Endothelial cell of umbilical vein (primary cell): ENCODE results near the gene KIR3DL3. TPM values are rescaled to one million over a fixed set of nuclear protein-coding genes. Genes with fewer than 3 reads are reported as not detected.

Experiments
- BruUV-seq: library from RNA; stranded (reverse); fragments of 400-500 nt; replicated peaks from 2 replicates; lab custom pipeline; 2021; lab: Mats Ljungman, UMichigan
- CTCF ChIA-PET: fragments of 300-600, 350-600 bp; sonication (Branson Sonifier 250); formaldehyde crosslinking; loops from one replicate; lab custom pipeline; 2021; ENCODE audit warnings: antibody characterized with exemption, inconsistent platforms; lab: Charles Lee
- POLR2A ChIA-PET: fragments of 300-600, 350-600 bp; sonication (Branson Sonifier 250); formaldehyde crosslinking; loops from one replicate; lab custom pipeline; 2021; ENCODE audit warnings: antibody characterized with exemption, inconsistent platforms; lab: Charles Lee
- DNase-seq: peaks from one replicate; pipeline ENCODE4 v3.0.0-alpha.2; 2011; ENCODE audit warnings: low read depth, low spot score
- FAIRE-seq: peaks from 2 replicates; lab custom pipeline; 2011; peaks lifted over from hg19 to GRCh38; lab: Jason Lieb, UNC
- H2AFZ ChIP-seq: 2 replicates; pipeline ENCODE4 v1.6.0; 2012; ENCODE audit warnings: low read depth, low read length, control low read depth, inconsistent platforms
- H3K27ac ChIP-seq: 2 replicates; pipeline ENCODE4 v1.5.1; 2011; ENCODE audit warnings: low read depth, mild to moderate bottlenecking, control low read depth, low read length, moderate library complexity; ENCODE audit not compliant: insufficient read depth
- H3K27me3 ChIP-seq, 2 experiments: 2 replicates each; pipeline versions ENCODE4 v1.6.0 to v1.6.1; 2011; ENCODE audit warnings: low read length in 2 of 2, mixed read lengths in 1 of 2; ENCODE audit not compliant: control insufficient read depth in 2 of 2, insufficient read depth in 2 of 2
- H3K36me3 ChIP-seq, 2 experiments: 2 replicates in 1 of 2; 3 replicates in 1 of 2; pipeline ENCODE4 v1.5.1; 2011; ENCODE audit warnings: low read length in 2 of 2, mild to moderate bottlenecking in 1 of 2, moderate library complexity in 1 of 2; ENCODE audit not compliant: control insufficient read depth in 2 of 2, insufficient read depth in 2 of 2; ENCODE audit errors: extremely low read depth in 1 of 2
- H3K4me1 ChIP-seq: 3 replicates; pipeline ENCODE4 v1.5.1; 2011; ENCODE audit warnings: mild to moderate bottlenecking, low read length; ENCODE audit not compliant: control insufficient read depth, insufficient read depth; ENCODE audit errors: extremely low read depth
- H3K4me2 ChIP-seq: 2 replicates; pipeline ENCODE4 v1.6.1; 2011; ENCODE audit warnings: low read length, control low read depth, mixed read lengths; ENCODE audit not compliant: insufficient read depth
- H3K4me3 ChIP-seq, 3 experiments: fragments of 200-600 bp in 1 of 3; sonication (generic), shearing (Covaris generic) in 1 of 3; replicated peaks in 1 of 3; 2 replicates each; pipeline ENCODE4 v1.5.1; 2011 to 2016; ENCODE audit warnings: control low read depth in 3 of 3, low read length in 3 of 3, mild to moderate bottlenecking in 2 of 3, inconsistent platforms in 1 of 3, low read depth in 1 of 3, moderate library complexity in 1 of 3; ENCODE audit not compliant: insufficient read depth in 1 of 3
- H3K79me2 ChIP-seq: 2 replicates; pipeline ENCODE4 v1.6.0; 2012; ENCODE audit warnings: low read length, inconsistent platforms; ENCODE audit not compliant: control insufficient read depth, insufficient read depth
- H3K9ac ChIP-seq: replicated peaks from 2 replicates; pipeline ENCODE3; 2011; ENCODE audit warnings: low read length, control low read depth; ENCODE audit not compliant: insufficient read depth; ENCODE audit errors: extremely low read depth
- H3K9me1 ChIP-seq: replicated peaks from 3 replicates; pipeline ENCODE4 v1.6.0; 2011; ENCODE audit warnings: mild to moderate bottlenecking, low read length; ENCODE audit not compliant: control insufficient read depth, insufficient read depth; ENCODE audit errors: extremely low read depth
- H3K9me3 ChIP-seq: replicated peaks from 2 replicates; pipeline ENCODE4 v1.5.1; 2012; ENCODE audit warnings: low read length, inconsistent platforms; ENCODE audit not compliant: control insufficient read depth, insufficient read depth
- H4K20me1 ChIP-seq: replicated peaks from 2 replicates; pipeline ENCODE3; 2011; ENCODE audit warnings: mild to moderate bottlenecking, low read length; ENCODE audit not compliant: control insufficient read depth, insufficient read depth; ENCODE audit errors: extremely low read depth
- CTCF ChIP-seq, 2 donors: IDR thresholded peaks; 1 replicate in 1 of 2; 2 replicates in 1 of 2; pipeline ENCODE4 v1.5.1; 2011; ENCODE audit warnings: low read length in 2 of 2, mild to moderate bottlenecking in 2 of 2, moderate library complexity in 2 of 2, control low read depth in 1 of 2, inconsistent platforms in 1 of 2, low read depth in 1 of 2; ENCODE audit not compliant: insufficient read depth in 1 of 2; ENCODE audit errors: extremely low read depth in 1 of 2
- EZH2 ChIP-seq: IDR thresholded peaks from 2 replicates; pipeline ENCODE4 v1.6.1; 2012; ENCODE audit warnings: borderline replicate concordance, low read depth, mild to moderate bottlenecking, moderate library complexity, low read length, inconsistent platforms; ENCODE audit not compliant: severe bottlenecking
- FOS ChIP-seq: IDR thresholded peaks from 2 replicates; pipeline ENCODE4 v1.6.1; 2011; ENCODE audit warnings: mild to moderate bottlenecking, low read length, moderate library complexity, borderline replicate concordance; ENCODE audit not compliant: insufficient read depth
- GATA2 ChIP-seq: IDR thresholded peaks from 2 replicates; pipeline ENCODE4 v1.7.0; 2011; ENCODE audit warnings: low read depth, mild to moderate bottlenecking, moderate library complexity, mixed read lengths, low read length; ENCODE audit not compliant: insufficient read length, insufficient read depth
- JUN ChIP-seq: IDR thresholded peaks from 2 replicates; pipeline ENCODE4 v1.6.1; 2011; ENCODE audit warnings: borderline replicate concordance, low read depth; ENCODE audit not compliant: insufficient read length, insufficient read depth
- MAX ChIP-seq: IDR thresholded peaks from 2 replicates; pipeline ENCODE4 v1.6.1; 2011; ENCODE audit not compliant: insufficient read depth, insufficient read length
- MYC ChIP-seq: IDR thresholded peaks from one replicate; pipeline ENCODE4 v1.6.1; 2011; ENCODE audit warnings: mild to moderate bottlenecking, low read depth, low read length
- POLR2A ChIP-seq: IDR thresholded peaks from 2 replicates; pipeline ENCODE4 v1.6.1; 2012; ENCODE audit warnings: low read depth, mild to moderate bottlenecking, control low read depth, low read length
- POLR2AphosphoS5 ChIP-seq: IDR thresholded peaks from 2 replicates; pipeline ENCODE4 v1.6.1; 2012; ENCODE audit warnings: low read depth, mild to moderate bottlenecking, control low read depth, low read length, moderate library complexity; ENCODE audit not compliant: insufficient read depth
- dilution Hi-C: fragments of 300-500 bp; cut with MboI; formaldehyde crosslinking; loops from one replicate; pipeline ENCODE4 v1.15.0; 2019; ENCODE audit warnings: low sequenced_read_pairs; ENCODE audit not compliant: extremely low pct_ligation_motif_present
- intact Hi-C: fragments of 100-400 bp; cut with micrococcal nuclease; formaldehyde crosslinking; loops from one replicate; pipeline ENCODE4 v1.10.0; 2022
- polyA plus RNA-seq, 4 experiments: library from polyadenylated mRNA; depleted of rRNA in 3 of 4; stranded (reverse) in 3 of 4; unstranded in 1 of 4; fragments of >200 nt; gene quantifications; 2 replicates each; pipeline versions ENCODE4 v1.2.1 to v1.2.3, GENCODE V29; 2011 to 2012; ENCODE audit warnings: missing spikeins in 1 of 4
- total RNA-seq: library from RNA; stranded (reverse); gene quantifications from 2 replicates; pipeline ENCODE4 v1.2.3, GENCODE V29; 2021

KIR3DL3 gene
- total and polyA plus RNA-seq, 2 donors (not counting 3 experiments of a cell fraction or from before 2014, with no cell fraction given): not detected

- dilution Hi-C loops: no loop called here
- CTCF ChIA-PET: no interaction called here
- no TSS peak for BruUV-seq
- no peak overlapping the region for H3K9ac ChIP-seq
- H3K4me2 ChIP-seq: no peak overlapping the region
- H3K27ac ChIP-seq: no peak overlapping the region
- no peak overlapping the region for H2AFZ ChIP-seq
- H3K9me1 ChIP-seq: no peaks in the 10 kb centered on the region
- FAIRE-seq (no peak), DNase-seq (no peak)
- TF ChIP-seq MYC: no peak
- H3K4me3 ChIP-seq: no peak overlapping the region
- H3K79me2 ChIP-seq: no peaks in the 10 kb centered on the region
- intact Hi-C loops: no loop called here
- POLR2A ChIA-PET: no interaction called here
- no peaks in the 10 kb centered on the region for H4K20me1 ChIP-seq
- no peaks in the 10 kb centered on the region for H3K27me3 ChIP-seq
- no peaks in the 10 kb centered on the region for H3K36me3 ChIP-seq
- H3K4me1 ChIP-seq: no peaks in the 10 kb centered on the region
- H3K9me3 ChIP-seq: no peaks in the 10 kb centered on the region
These were observed 32.0 kb upstream of the KIR3DL3 start for GRCh38 chr19:54692298-54692615.

- no peaks in the 10 kb centered on the region for H3K9me1 ChIP-seq
- no TSS peak for BruUV-seq
- H3K36me3 ChIP-seq: no peaks in the 10 kb centered on the region
- H3K79me2 ChIP-seq: no peaks in the 10 kb centered on the region
- H3K27ac ChIP-seq: no peak overlapping the region
- H2AFZ ChIP-seq: no peak overlapping the region
- H3K27me3 ChIP-seq: no peaks in the 10 kb centered on the region
- intact Hi-C loops: no loop called here
- no peaks in the 10 kb centered on the region for H3K4me1 ChIP-seq
- H3K9me3 ChIP-seq: no peaks in the 10 kb centered on the region
- H4K20me1 ChIP-seq: no peaks in the 10 kb centered on the region
- ChIA-PET CTCF (no interaction called here), POLR2A (no interaction called here)
- TF ChIP-seq GATA2: no peak
- no peak for TF ChIP-seq FOS
- no peak for TF ChIP-seq POLR2AphosphoS5
- no peak for TF ChIP-seq CTCF (IDR thresholded peaks at IDR 0.05; ENCODE audit: extremely low read depth in 1 of 2, insufficient read depth in 1 of 2, low read depth in 1 of 2, low read length in 2 of 2)
- TF ChIP-seq EZH2: no peak
- TF ChIP-seq JUN: no peak
- no peak for TF ChIP-seq MAX
- TF ChIP-seq POLR2A: no peak
- no peak for TF ChIP-seq MYC
- no peak overlapping the region for H3K9ac ChIP-seq
- H3K4me3 ChIP-seq: no peak overlapping the region
- no peak for DNase-seq
- FAIRE-seq: no peak
- dilution Hi-C loops: no loop called here
- H3K4me2 ChIP-seq: no peak overlapping the region
These were observed 29.6 kb upstream of the KIR3DL3 start for GRCh38 chr19:54694648-54695047.
